Parathyroid adenoma (tissue), 2 donors: ENCODE data around the gene NOL9.

Experiments
- H2AFZ ChIP-seq: fragments of 300-600 bp; sonication (generic); one replicate; pipeline ENCODE4 v1.7.0; 2017; ENCODE audit warnings: antibody characterized with exemption, mild to moderate bottlenecking
- H3K27ac ChIP-seq: fragments of 300-600 bp; sonication (generic); one replicate; pipeline ENCODE4 v1.7.0; 2017
- H3K27me3 ChIP-seq: fragments of 300-600 bp; sonication (generic); one replicate; pipeline ENCODE4 v1.7.0; 2017; ENCODE audit warnings: low read length; ENCODE audit not compliant: control insufficient read depth, insufficient read depth
- H3K36me3 ChIP-seq: fragments of 300-600 bp; sonication (generic); one replicate; pipeline ENCODE4 v1.7.0; 2017; ENCODE audit warnings: low read length; ENCODE audit not compliant: control insufficient read depth, insufficient read depth
- H3K4me1 ChIP-seq: fragments of 300-600 bp; sonication (generic); one replicate; pipeline ENCODE4 v1.7.0; 2017; ENCODE audit warnings: control low read depth
- H3K4me2 ChIP-seq: fragments of 300-600 bp; sonication (generic); one replicate; pipeline ENCODE4 v1.7.0; 2017; ENCODE audit warnings: low read length
- H3K4me3 ChIP-seq: fragments of 300-600 bp; sonication (generic); one replicate; pipeline ENCODE4 v1.7.0; 2017; ENCODE audit warnings: low read depth, low read length
- H3K79me2 ChIP-seq: fragments of 300-600 bp; sonication (generic); one replicate; pipeline ENCODE4 v1.7.0; 2017; ENCODE audit warnings: control low read depth
- H3K9ac ChIP-seq: fragments of 300-600 bp; sonication (generic); one replicate; pipeline ENCODE4 v1.7.0; 2017; ENCODE audit warnings: mild to moderate bottlenecking
- H3K9me3 ChIP-seq: fragments of 300-600 bp; sonication (generic); one replicate; pipeline ENCODE4 v1.7.0; 2017; ENCODE audit warnings: low read length; ENCODE audit not compliant: control insufficient read depth
- CTCF ChIP-seq: fragments of 300-600 bp; sonication (generic); IDR thresholded peaks from one replicate; pipeline ENCODE4 v1.7.0; 2017; ENCODE audit warnings: antibody characterized with exemption, mild to moderate bottlenecking
- donor health status: primary hyperparathyroidism.

NOL9 gene

GRCh38 chr1:6491966-6492365, 62.3 kb downstream of the NOL9 start:
- H3K36me3 ChIP-seq: no peaks in the 10 kb centered on the region
- no peaks in the 10 kb centered on the region for H3K27me3 ChIP-seq
- H3K4me1 ChIP-seq: peaks cover 7% of the 10 kb centered on the region
- H3K9ac ChIP-seq: no peak overlapping the region
- TF ChIP-seq CTCF: no peak
- H2AFZ ChIP-seq: no peak overlapping the region
- no peak overlapping the region for H3K4me3 ChIP-seq
- no peak overlapping the region for H3K4me2 ChIP-seq
- no peak overlapping the region for H3K27ac ChIP-seq
- no peaks in the 10 kb centered on the region for H3K9me3 ChIP-seq
- no peaks in the 10 kb centered on the region for H3K79me2 ChIP-seq

- H3K79me2 ChIP-seq: no peaks in the 10 kb centered on the region
- TF ChIP-seq CTCF: no peak
Observed at GRCh38 chr1:6491480-6491962, 62.8 kb downstream of the NOL9 start, which contains the start of gene PLEKHG5. Gene PLEKHG5 (minus strand): TSS chr1:6491667. CDS start chr1:6477571, 14,096 bp downstream.

DNA sequence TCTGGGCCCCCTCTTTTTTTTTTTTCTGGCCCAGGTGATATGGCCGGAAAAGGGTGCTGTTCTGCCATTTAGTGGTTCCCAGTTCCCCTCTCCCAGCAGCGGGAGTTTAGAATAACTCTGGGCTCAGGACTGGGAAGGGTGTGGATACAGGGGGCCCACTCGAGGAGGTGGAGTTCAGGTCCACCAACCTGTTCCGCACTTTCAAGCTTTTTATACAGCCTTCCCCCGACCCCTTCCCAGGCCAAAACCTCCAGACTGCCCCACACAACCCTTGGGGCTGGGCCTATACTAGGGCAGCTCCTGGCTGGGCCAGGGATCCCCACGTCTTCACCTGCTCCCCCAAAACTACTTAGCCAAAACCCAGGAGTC, 63.2 kb downstream of the NOL9 start:
- H3K4me2 ChIP-seq: peak overlapping the region; percentile 92
- H3K79me2 ChIP-seq: no peaks in the 10 kb centered on the region
- H3K4me1 ChIP-seq: peaks cover 3% of the 10 kb centered on the region
- TF ChIP-seq CTCF: no peak
- H3K9ac ChIP-seq: peak overlapping the region; percentile 3
- H3K36me3 ChIP-seq: no peaks in the 10 kb centered on the region
- H3K27me3 ChIP-seq: peaks cover 3% of the 10 kb centered on the region
- H3K9me3 ChIP-seq: no peaks in the 10 kb centered on the region
- H3K4me3 ChIP-seq: peak overlapping the region; percentile 90
- peak overlapping the region; percentile 61 for H2AFZ ChIP-seq
- peak overlapping the region; percentile 41 for H3K27ac ChIP-seq

More at GRCh38 chr1:6491480-6491962, 62.8 kb downstream of the NOL9 start, which contains the start of gene PLEKHG5:
- H3K9ac ChIP-seq: peak within 1 kb of the TSS; percentile 3
- no peaks in the 10 kb centered on the region for H3K36me3 ChIP-seq
- H3K4me2 ChIP-seq: peak within 1 kb of the TSS; percentile 92
- H3K9me3 ChIP-seq: no peaks in the 10 kb centered on the region
- H3K27me3 ChIP-seq: no peaks in the 10 kb centered on the region
- peak within 1 kb of the TSS; percentile 90 for H3K4me3 ChIP-seq
- peak within 1 kb of the TSS; percentile 61 for H2AFZ ChIP-seq
- peaks cover 4% of the 10 kb centered on the region for H3K4me1 ChIP-seq
- H3K27ac ChIP-seq: peak within 1 kb of the TSS; percentile 41

GRCh38 chr1:6490181-6491080, 63.9 kb downstream of the NOL9 start:
- Histone ChIP-seq H3K4me3 (peak overlapping the region; percentile 90), H3K27ac (peak overlapping the region; percentile 41), H3K4me2 (peak overlapping the region; percentile 92), H3K4me1 (peaks cover 1% of the 10 kb centered on the region), H3K27me3 (peaks cover 6% of the 10 kb centered on the region), H2AFZ (peak overlapping the region; percentile 61), H3K9ac (peak overlapping the region; percentile 3), H3K79me2 (no peaks in the 10 kb centered on the region), H3K9me3 (no peaks in the 10 kb centered on the region), H3K36me3 (no peaks in the 10 kb centered on the region)
- TF ChIP-seq CTCF: no peak
